ENCODE results near the gene GGT6.

GGT6 gene

DNA sequence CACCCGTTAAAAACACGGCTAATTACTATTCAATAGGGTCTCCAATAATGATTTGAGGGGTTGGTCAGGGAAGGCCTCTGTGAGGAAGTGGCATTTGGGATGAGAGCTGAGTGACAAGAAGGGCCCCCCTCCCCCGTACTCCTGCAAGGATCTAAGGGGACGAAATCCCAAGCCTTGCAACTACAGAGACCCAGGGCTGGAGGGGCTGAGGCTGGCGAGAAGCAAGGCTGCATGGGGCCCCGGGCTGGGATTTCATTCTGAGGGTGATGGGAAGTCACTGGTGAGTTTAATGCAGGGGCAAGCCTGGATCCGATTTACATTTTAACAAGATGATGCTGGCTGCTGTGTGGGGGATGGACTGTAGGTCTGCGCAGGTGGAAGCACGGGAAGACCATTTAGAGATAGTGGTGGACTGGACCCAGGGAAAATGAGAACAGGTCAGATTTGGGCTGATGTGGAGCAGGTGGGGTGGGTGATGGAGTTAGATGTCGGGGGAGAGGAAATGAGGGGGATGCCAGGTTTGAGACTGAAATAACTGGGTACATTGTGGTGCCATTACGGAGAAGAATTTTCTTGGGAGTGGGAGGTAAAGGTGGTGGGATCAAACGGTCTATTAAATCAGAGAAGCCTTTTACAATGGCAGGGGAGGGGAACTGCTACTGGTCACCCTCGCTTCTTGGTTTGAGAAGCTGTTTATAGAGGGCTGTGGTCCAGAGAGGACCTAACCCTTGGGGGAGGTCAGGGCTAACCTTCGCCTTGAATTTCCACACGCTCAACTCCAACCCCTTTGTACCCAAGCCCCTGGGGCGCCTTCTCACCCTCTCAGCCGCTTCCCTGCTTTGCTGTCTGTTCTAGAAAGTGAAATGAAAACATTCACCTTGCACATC lies 4.3 kb downstream of the GGT6 start:
- TF ChIP-seq CTCF (IDR thresholded peaks at IDR 0.05) = no peak

GRCh38 chr17:4554997-4555799 lies 5.2 kb downstream of the GGT6 start, which contains the start of gene MYBBP1A:
MYBBP1A (minus strand) TSS chr17:4555384; CDS start chr17:4555324, 60 bp downstream.
- no peak for TF ChIP-seq CTCF (IDR thresholded peaks at IDR 0.05)

DNA sequence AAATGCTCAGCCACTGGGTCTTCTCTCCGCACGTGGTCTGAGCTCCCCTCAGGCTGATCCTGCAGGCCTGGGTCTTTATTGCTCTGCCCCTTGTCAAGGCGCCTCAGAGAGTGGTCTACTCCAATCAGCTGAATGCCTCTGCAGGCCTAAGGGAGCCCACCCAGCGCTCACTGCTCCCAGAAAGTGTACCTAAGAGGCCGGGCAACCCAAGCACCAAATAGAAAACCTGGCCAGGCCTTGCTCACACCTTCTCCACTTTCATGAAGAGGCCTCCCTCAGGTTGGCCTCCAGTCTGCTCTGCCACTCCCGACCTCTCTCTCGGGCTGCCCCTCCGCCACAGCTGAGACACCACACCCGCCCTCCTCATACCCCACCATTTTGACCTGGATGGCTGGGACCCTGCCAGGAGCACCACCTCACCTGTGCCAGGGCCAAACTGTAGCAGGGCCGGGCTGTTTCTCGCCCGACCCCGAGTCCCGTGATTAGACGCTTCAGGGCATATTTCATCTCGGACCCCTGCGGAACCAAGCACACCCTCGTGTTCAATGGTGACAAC lies 5.9 kb downstream of the GGT6 start:
- TF ChIP-seq CTCF (IDR thresholded peaks at IDR 0.05) = no peak

GRCh38 chr17:4553669-4554068 lies 6.7 kb downstream of the GGT6 start:
- no peak for TF ChIP-seq CTCF (IDR thresholded peaks at IDR 0.05)

DNA sequence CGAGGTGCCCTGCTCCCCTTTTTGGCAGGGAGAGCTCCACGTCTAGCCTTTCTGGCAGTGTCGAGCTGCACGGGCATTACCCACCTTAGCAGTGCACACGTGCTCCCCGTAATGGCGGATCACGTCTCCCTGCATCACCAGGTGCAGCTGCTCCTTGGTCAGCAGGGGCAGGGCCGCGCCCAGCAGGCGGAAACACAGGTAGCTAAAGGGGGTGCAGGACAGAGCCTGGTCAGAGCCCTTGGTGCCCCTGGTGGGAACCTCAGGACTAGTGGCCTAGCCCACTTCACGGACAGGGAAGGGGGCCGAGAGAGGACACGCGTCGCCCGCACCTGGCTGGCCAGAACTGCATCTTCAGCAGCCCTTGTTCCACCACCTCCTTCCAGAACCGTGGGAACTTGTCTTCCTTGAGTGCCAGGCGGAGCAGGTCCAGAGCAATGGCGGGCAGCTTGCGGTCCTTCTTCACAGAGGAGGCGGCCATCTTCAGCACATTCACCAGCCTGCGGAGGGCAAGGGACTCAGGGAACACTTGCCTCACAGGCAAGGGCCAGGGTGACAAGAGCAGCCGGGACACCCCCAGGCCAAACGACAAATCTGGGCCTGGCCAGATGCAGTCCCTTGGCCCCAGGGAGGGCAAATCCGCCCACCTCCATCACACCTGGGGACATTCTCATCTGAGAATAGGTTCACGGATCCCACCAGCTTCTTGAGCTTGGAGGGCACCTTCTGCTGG lies 8.4 kb downstream of the GGT6 start:
- TF ChIP-seq CTCF (IDR thresholded peaks at IDR 0.05) = no peak

DNA sequence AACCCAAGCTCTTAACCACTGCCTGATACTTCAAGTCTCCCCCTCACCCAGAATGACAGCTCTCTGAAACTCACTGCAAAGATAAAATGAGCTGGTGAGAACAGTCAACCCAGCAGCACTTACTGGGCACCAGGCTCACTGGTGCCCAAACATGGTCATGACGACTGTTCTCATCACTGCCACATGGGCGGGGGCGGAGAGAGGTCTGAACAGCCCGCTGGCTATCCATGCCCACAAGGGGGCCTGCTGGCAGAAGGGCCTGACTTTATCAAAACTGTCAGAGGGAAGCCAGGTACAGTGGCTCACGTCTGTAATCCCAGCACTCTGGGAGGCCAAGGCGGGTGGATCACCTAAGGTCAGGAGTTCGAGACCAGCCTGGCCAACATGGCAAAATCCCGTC lies 9.2 kb downstream of the GGT6 start:
- TF ChIP-seq CTCF (IDR thresholded peaks at IDR 0.05) = no peak

GRCh38 chr17:4550534-4551039 lies 9.8 kb downstream of the GGT6 start:
- no peak for TF ChIP-seq CTCF (IDR thresholded peaks at IDR 0.05)
